Ascending aorta (tissue), 2 donors: ENCODE data around the gene ELFN2. TPM values are rescaled to one million over a fixed set of nuclear protein-coding genes. Genes with fewer than 3 reads are reported as not detected.

Experiments
- DNase-seq, 2 donors: peaks; one replicate each; pipeline ENCODE4 v3.0.0-alpha.2; 2019; ENCODE audit warnings: low spot score in 2 of 2
- H3K27ac ChIP-seq, 2 donors: fragments of 200-600 bp; sonication (generic); one replicate each; pipeline ENCODE4 v1.5.1; 2016 to 2017; ENCODE audit warnings: mild to moderate bottlenecking in 1 of 2
- H3K27me3 ChIP-seq: fragments of 200-600 bp; sonication (generic); one replicate; pipeline ENCODE4 v1.5.1; 2017
- H3K36me3 ChIP-seq, 2 donors: fragments of 200-600 bp; sonication (generic); one replicate each; pipeline ENCODE4 v1.5.1; 2016
- H3K4me1 ChIP-seq, 2 donors: fragments of 200-600 bp; sonication (generic); one replicate each; pipeline ENCODE4 v1.5.1; 2016 to 2017; ENCODE audit warnings: mild to moderate bottlenecking in 1 of 2
- H3K4me3 ChIP-seq, 2 donors: fragments of 200-600 bp; sonication (generic); one replicate each; pipeline ENCODE4 v1.5.1; 2016 to 2017; ENCODE audit warnings: mild to moderate bottlenecking in 1 of 2
- H3K9me3 ChIP-seq, 2 donors: fragments of 200-600 bp; sonication (generic); one replicate each; pipeline ENCODE4 v1.5.1; 2016
- intact Hi-C: fragments of 100-400 bp; cut with DNase I; formaldehyde crosslinking; loops from one replicate; pipeline ENCODE4 v1.15.1; 2023
- total RNA-seq: library from RNA; depleted of rRNA; stranded (reverse); fragments of >200 nt; gene quantifications from one replicate; pipeline ENCODE4 v1.1.0, GENCODE V29; 2016
- TF ChIP-seq, protein P1 (sequence below), 3 experiments: fragments of 200-600 bp in 2 of 3; fragments of 450-650 bp in 1 of 3; sonication (generic) in 2 of 3; IDR thresholded peaks; one replicate each; pipeline ENCODE4 v1.5.1; 2016 to 2019; ENCODE audit warnings: antibody characterized with exemption in 3 of 3, mild to moderate bottlenecking in 1 of 3, moderate library complexity in 1 of 3

Gene ELFN2
- total RNA-seq, 1 donor from 2014 or later: not detected

DNA sequence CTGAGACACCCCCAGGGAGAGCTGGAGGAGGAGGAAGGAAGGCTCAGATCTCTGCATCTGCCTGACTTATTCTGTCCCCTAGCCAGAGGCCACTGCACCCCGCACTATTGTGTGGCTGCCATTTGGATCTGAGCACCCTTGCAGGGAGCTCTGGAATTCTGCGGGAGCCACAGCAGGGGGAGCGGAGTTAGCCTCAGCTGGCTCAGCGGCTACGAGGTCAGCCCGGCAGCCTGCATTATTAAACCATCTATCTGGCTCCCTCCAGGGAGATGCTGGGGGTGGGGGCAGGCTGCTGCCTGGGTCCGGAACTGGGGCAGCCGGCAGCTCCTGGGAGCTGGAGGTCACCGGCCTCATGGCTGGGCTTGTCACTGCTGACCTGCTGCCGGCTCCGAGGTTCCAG, 6.5 kb upstream of the ELFN2 start:
- Histone ChIP-seq H3K4me1 (no peaks in the 10 kb centered on the region), H3K9me3 (no peaks in the 10 kb centered on the region), H3K4me3 (no peak overlapping the region), H3K27ac (no peak overlapping the region), H3K27me3 (peaks cover 2% of the 10 kb centered on the region), H3K36me3 (no peaks in the 10 kb centered on the region)
- no peak for DNase-seq
- intact Hi-C loops: no loop called here
- TF ChIP-seq, protein P1, sequence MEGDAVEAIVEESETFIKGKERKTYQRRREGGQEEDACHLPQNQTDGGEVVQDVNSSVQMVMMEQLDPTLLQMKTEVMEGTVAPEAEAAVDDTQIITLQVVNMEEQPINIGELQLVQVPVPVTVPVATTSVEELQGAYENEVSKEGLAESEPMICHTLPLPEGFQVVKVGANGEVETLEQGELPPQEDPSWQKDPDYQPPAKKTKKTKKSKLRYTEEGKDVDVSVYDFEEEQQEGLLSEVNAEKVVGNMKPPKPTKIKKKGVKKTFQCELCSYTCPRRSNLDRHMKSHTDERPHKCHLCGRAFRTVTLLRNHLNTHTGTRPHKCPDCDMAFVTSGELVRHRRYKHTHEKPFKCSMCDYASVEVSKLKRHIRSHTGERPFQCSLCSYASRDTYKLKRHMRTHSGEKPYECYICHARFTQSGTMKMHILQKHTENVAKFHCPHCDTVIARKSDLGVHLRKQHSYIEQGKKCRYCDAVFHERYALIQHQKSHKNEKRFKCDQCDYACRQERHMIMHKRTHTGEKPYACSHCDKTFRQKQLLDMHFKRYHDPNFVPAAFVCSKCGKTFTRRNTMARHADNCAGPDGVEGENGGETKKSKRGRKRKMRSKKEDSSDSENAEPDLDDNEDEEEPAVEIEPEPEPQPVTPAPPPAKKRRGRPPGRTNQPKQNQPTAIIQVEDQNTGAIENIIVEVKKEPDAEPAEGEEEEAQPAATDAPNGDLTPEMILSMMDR (IDR thresholded peaks at IDR 0.05): no peak

DNA sequence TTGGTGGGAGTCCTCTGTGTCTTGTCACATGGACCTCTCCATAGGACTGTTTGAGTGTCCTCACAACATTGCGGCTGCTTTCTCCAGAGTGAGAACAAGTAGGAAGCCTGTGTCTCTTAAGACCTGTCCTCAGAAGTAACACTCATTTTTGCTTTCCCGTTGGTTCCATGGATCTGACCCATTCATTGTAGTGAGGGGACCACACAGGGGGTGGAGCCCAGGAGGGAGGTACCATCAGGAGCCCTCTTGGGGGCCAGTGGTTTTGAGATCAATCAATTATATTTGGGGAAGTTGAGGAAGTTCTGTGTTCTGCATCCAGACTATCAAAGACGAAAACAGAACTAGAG, 5.4 kb upstream of the ELFN2 start:
- Histone ChIP-seq H3K4me1 (no peaks in the 10 kb centered on the region), H3K36me3 (no peaks in the 10 kb centered on the region), H3K4me3 (no peak overlapping the region), H3K9me3 (no peaks in the 10 kb centered on the region), H3K27ac (no peak overlapping the region), H3K27me3 (peaks cover 13% of the 10 kb centered on the region)
- intact Hi-C loops: no loop called here
- TF ChIP-seq, protein P1 (IDR thresholded peaks at IDR 0.05): no peak
- no peak for DNase-seq

DNA sequence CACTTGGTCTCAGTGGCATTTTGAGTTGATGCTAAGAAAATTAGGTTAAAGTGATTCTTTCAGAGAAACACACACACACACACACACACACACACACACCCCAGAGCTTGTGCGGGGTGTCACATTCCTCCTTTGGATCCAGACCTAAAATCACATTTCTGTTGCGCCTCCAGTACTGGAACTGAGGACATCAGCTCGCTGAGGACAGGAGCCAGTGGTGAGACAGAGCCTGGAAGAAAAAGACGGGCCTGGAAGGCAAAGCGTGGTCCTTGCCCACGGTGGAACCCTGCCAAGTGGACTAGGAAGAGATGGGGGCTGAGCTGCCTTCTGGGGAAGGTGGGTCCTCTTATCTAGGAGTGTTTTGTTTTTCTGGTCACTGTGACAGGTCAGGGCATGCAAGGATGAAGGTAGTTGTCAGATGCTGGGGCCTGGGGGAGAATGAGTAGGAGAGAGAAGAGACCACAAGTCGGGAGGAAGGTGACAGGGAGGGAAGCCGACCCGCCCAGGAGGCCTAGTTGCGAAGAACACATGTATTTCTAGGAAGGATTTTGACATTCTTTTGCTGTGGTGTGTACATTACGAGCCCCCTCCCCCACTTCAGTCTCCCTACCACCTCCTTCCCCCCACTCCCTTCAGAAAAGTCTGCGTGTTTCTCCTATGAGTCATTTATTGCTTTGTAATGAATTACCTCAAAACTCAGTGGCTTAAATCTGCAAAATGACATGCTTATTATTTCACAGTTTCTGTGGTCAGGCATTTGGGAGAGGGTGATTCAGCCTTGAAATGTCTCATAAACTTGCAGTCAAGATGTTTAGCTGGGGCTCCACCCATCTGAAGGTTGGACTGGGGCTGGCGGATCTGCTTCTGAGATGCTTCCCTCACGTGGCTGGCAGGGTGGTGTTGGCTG, 4.8 kb upstream of the ELFN2 start:
- no peaks in the 10 kb centered on the region for H3K36me3 ChIP-seq
- intact Hi-C loops: no loop called here
- TF ChIP-seq, protein P1 (IDR thresholded peaks at IDR 0.05): no peak
- H3K27ac ChIP-seq: no peak overlapping the region
- no peaks in the 10 kb centered on the region for H3K9me3 ChIP-seq
- DNase-seq: no peak
- H3K4me3 ChIP-seq: no peak overlapping the region
- H3K27me3 ChIP-seq: peaks cover 20% of the 10 kb centered on the region
- peaks cover 0 to 4% of the 10 kb centered on the region in 2 donors for H3K4me1 ChIP-seq

DNA sequence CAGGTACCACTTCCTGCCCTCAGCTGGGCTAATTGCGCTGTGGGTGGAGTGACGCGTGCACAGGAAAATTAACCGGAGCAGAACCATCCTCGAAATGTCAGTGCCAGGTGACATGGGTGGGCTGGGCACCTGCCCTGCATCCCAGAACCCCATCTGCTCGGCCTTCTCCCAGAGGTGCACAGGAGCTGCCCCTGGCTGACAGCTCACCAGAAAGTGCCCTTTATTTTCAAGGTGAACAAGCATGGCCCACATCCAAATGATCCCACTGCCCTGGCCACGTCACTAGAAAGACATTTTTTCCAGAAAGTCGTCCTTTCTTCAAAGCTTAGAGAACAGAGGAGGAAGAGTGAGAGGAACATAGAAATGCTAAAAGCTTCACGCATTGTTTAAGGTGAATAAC, 4.1 kb upstream of the ELFN2 start:
- no peaks in the 10 kb centered on the region for H3K36me3 ChIP-seq
- peaks cover 22% of the 10 kb centered on the region for H3K27me3 ChIP-seq
- intact Hi-C loops: no loop called here
- DNase-seq: no peak
- H3K27ac ChIP-seq: no peak overlapping the region
- no peak overlapping the region for H3K4me3 ChIP-seq
- peaks cover 0 to 5% of the 10 kb centered on the region in 2 donors for H3K4me1 ChIP-seq
- TF ChIP-seq, protein P1 (IDR thresholded peaks at IDR 0.05): no peak
- H3K9me3 ChIP-seq: no peaks in the 10 kb centered on the region

DNA sequence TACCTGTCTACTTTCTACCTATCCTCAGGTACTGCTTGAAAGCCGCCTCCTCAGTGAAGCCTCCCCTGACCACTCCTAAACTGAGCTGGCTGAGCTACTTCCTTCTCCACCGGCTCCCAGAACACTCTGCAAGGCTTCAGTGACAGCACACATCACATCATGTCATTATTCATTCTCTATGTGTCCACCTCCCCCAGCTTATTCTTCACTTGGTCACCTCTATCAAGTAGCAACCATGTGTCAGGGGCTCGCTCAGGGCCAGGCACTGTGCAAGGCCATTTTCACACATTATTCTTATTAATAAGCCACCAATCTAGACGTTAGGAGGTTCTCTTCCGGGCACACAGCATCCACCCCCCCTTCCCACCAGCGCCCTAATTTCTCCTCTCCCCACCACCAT, 3.7 kb upstream of the ELFN2 start:
- Histone ChIP-seq H3K4me3 (no peak overlapping the region), H3K27ac (no peak overlapping the region), H3K4me1 (peaks cover 0 to 5% of the 10 kb centered on the region in 2 donors), H3K9me3 (no peaks in the 10 kb centered on the region), H3K27me3 (peaks cover 22% of the 10 kb centered on the region), H3K36me3 (no peaks in the 10 kb centered on the region)
- intact Hi-C loops: no loop called here
- TF ChIP-seq, protein P1 (IDR thresholded peaks at IDR 0.05): no peak
- DNase-seq: no peak
